Trophoblast cell (in vitro differentiated cells and primary cell): Measurements from ENCODE around the gene FBXO9.

Source experiments
- DNase-seq, 2 donors: peaks; one replicate each; pipeline ENCODE4 v3.0.0-alpha.2; 2016
- H2AFZ ChIP-seq: 2 replicates; pipeline ENCODE4 v1.6.1; 2013; ENCODE audit warnings: low read length, moderate library complexity, mild to moderate bottlenecking; ENCODE audit not compliant: insufficient read depth, poor library complexity
- H2AK5ac ChIP-seq: 2 replicates; pipeline ENCODE4 v1.6.1; 2013; ENCODE audit warnings: mild to moderate bottlenecking, low read length
- H2BK120ac ChIP-seq: 2 replicates; pipeline ENCODE4 v1.6.1; 2013; ENCODE audit warnings: low read length, mild to moderate bottlenecking, moderate library complexity; ENCODE audit not compliant: insufficient read depth, poor library complexity
- H2BK12ac ChIP-seq: 2 replicates; pipeline ENCODE4 v1.6.1; 2013; ENCODE audit warnings: mild to moderate bottlenecking, low read length, moderate library complexity
- H2BK5ac ChIP-seq: 2 replicates; pipeline ENCODE4 v1.6.1; 2013; ENCODE audit warnings: low read length, low read depth, moderate library complexity, mild to moderate bottlenecking; ENCODE audit not compliant: poor library complexity
- H3K14ac ChIP-seq: 2 replicates; pipeline ENCODE4 v1.6.1; 2013; ENCODE audit warnings: mild to moderate bottlenecking, low read length
- H3K18ac ChIP-seq: 2 replicates; pipeline ENCODE4 v1.6.1; 2013; ENCODE audit warnings: mild to moderate bottlenecking, low read length
- H3K23ac ChIP-seq: 2 replicates; pipeline ENCODE4 v1.6.1; 2013; ENCODE audit warnings: low read length
- H3K27ac ChIP-seq: 2 replicates; pipeline ENCODE4 v1.5.1; 2013; ENCODE audit warnings: low read depth, mild to moderate bottlenecking, inconsistent platforms, low read length, moderate library complexity
- H3K27me3 ChIP-seq: 2 replicates; pipeline ENCODE4 v1.6.1; 2013; ENCODE audit warnings: inconsistent platforms, mild to moderate bottlenecking, low read length, moderate library complexity; ENCODE audit not compliant: insufficient read depth
- H3K36me3 ChIP-seq, 2 experiments: 1 replicate in 1 of 2; 2 replicates in 1 of 2; pipeline ENCODE4 v1.6.1; 2013; ENCODE audit warnings: low read length in 2 of 2, mild to moderate bottlenecking in 2 of 2, moderate library complexity in 1 of 2; ENCODE audit not compliant: insufficient read depth in 2 of 2, control insufficient read depth in 1 of 2
- H3K4ac ChIP-seq: 2 replicates; pipeline ENCODE4 v1.6.1; 2013; ENCODE audit warnings: low read depth, mild to moderate bottlenecking, low read length, moderate library complexity
- H3K4me1 ChIP-seq, 2 experiments: 1 replicate in 1 of 2; 2 replicates in 1 of 2; pipeline ENCODE4 v1.6.1; 2013; ENCODE audit warnings: low read length in 2 of 2, mild to moderate bottlenecking in 2 of 2, moderate library complexity in 1 of 2; ENCODE audit not compliant: insufficient read depth in 2 of 2, control insufficient read depth in 1 of 2
- H3K4me2 ChIP-seq: 2 replicates; pipeline ENCODE4 v1.6.1; 2013; ENCODE audit warnings: inconsistent platforms, mild to moderate bottlenecking, low read length, moderate library complexity
- H3K4me3 ChIP-seq: 2 replicates; pipeline ENCODE4 v1.5.1; 2013; ENCODE audit warnings: mild to moderate bottlenecking, low read depth, low read length, inconsistent platforms
- H3K79me1 ChIP-seq: one replicate; pipeline ENCODE4 v1.6.1; 2013; ENCODE audit warnings: low read length
- H3K79me2 ChIP-seq: 2 replicates; pipeline ENCODE4 v1.6.1; 2013; ENCODE audit warnings: low read length, mild to moderate bottlenecking; ENCODE audit not compliant: control insufficient read depth, insufficient read depth, poor library complexity
- H3K9ac ChIP-seq: 2 replicates; pipeline ENCODE4 v1.6.1; 2013; ENCODE audit warnings: mild to moderate bottlenecking, low read length
- H3K9me3 ChIP-seq: 2 replicates; pipeline ENCODE4 v1.6.1; 2013; ENCODE audit warnings: low read depth, mild to moderate bottlenecking, control low read depth, inconsistent platforms, low read length; ENCODE audit not compliant: insufficient read depth
- H4K12ac ChIP-seq: 2 replicates; pipeline ENCODE4 v1.6.1; 2013; ENCODE audit warnings: low read depth, mild to moderate bottlenecking, low read length, moderate library complexity
- H4K8ac ChIP-seq: 2 replicates; pipeline ENCODE4 v1.6.1; 2013; ENCODE audit warnings: low read depth, mild to moderate bottlenecking, low read length, moderate library complexity
- H4K91ac ChIP-seq: one replicate; pipeline ENCODE4 v1.6.1; 2013; ENCODE audit warnings: low read depth, mild to moderate bottlenecking, low read length, moderate library complexity
- WGBS: extraction: QIAGEN DNeasy Blood & Tissue Kit; methylation state at CpG from one replicate; pipeline ENCODE4 v1.1.7; 2013; ENCODE audit warnings: missing lambda C conversion rate; ENCODE audit not compliant: insufficient read length, insufficient coverage; ENCODE audit errors: extremely low coverage; 5-methylcytosine and 5-hydroxymethylcytosine counted together

The FBXO9 gene

DNA sequence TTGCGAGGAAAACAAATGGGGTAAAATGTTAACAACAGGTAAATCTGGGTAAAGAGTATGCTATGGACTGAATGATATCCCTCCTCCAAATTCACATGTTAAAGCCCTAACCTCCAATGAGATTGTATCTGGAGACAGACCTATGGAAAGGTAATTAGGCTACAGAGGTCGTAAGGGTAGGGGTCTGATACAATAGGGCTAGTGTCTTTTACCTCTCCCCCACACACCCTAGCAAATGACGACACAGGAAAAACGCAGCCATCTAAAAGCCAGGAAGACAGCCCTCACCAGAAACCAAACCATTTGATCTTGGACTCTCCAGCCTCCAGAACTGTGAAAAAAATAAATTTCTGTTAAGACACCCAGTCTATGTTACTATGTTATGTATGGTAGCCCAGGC, 20.6 kb upstream of the FBXO9 start:
- no peak for DNase-seq
- Histone ChIP-seq H3K4me1 (peaks cover 8% of the 10 kb centered on the region in 2 experiments), H3K79me2 (no peaks in the 10 kb centered on the region), H4K8ac (no peak overlapping the region), H3K27ac (no peak overlapping the region), H3K9me3 (peaks cover 2% of the 10 kb centered on the region), H4K12ac (no peak overlapping the region), H4K91ac (no peak overlapping the region), H3K4me3 (no peak overlapping the region), H3K14ac (no peak overlapping the region), H3K4ac (no peak overlapping the region), H2BK5ac (no peak overlapping the region), H2AK5ac (no peak overlapping the region), H2BK12ac (no peak overlapping the region), H3K79me1 (no peaks in the 10 kb centered on the region), H3K18ac (no peak overlapping the region), H3K9ac (no peak overlapping the region), H3K27me3 (no peaks in the 10 kb centered on the region), H3K4me2 (no peak overlapping the region), H2AFZ (no peak overlapping the region), H3K36me3 (peaks cover 6 to 16% of the 10 kb centered on the region in 2 experiments), H3K23ac (no peak overlapping the region), H2BK120ac (no peak overlapping the region)
- WGBS, result no CpG with 5 or more reads among the region's 4 CpGs

DNA sequence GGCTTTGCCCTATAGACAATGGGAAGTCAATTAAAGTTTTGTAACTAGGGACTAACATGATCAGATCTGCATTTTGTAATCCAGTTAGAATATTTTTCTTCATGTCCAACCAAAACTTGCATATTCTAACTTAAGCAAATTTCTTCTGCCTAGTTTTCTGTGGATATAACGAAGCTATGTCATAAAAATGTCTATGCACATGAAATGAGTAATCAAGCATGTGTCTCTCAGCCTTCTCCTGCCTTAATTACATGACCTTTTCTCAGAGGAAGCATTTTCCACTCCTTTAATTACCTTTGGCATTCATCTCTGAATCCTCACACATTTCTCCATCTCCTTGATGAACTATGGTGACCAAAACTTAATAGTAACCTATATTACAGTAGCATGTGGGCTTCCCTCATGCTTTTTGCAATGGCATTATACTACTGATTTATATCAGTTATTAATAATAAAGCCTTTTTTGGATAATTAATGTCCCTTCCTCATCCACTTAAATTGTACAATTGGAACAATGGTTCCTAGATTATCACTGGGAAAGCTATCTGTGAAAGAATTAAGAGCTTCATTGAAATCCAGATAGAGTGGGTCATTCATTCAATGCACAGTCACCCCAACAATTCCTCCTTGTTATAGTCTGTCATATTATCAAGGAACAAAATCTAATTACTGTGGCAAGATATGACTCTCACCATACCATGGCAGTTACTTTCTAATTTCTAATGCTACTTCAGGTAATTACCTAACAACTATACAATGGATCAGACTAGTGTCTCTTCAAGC, 19.1 kb upstream of the FBXO9 start:
- no CpG with 5 or more reads among the region's 1 CpG for WGBS
- Histone ChIP-seq H3K4me3 (no peak overlapping the region), H3K9ac (no peak overlapping the region)

DNA sequence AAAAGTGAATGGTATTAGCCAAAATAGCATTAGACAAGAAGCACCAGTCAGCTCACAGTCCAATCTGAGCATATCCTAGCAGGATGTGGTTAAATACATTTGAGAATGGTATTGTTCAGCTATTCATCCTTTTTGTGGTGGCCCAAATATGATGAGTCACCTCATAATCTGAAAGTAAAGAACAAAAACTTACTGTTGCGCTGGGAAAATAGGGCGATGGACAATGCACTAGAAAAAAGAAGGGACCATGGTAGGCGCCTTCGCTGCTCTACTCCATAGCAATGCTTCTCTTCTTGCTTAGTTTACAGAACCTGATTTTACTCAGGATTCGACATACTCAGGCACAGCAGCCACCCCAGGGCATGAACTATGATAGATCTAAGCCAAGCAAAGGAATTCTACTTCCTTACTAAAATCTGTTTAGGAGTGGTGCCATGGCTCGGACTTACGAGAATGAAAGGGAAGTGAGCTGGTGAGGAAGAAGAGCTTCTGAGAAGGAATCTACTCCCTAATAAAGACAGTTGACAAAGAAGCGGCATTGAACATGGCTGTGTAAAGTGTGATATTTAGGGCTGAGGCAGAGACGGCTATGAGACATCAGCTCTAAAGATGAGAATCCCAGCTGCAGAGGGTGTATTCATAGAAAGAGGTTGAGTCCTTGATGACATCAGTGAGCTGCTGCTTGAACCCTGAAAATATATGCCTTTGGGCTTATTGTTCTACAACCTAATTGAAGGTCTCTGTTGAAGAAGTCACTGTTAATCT, 16.6 kb upstream of the FBXO9 start:
- no peak overlapping the region for H3K4me2 ChIP-seq
- H3K36me3 ChIP-seq, result no peaks in the 10 kb centered on the region
- no peak for DNase-seq
- no peak overlapping the region for H4K12ac ChIP-seq
- no peak overlapping the region for H3K4me3 ChIP-seq
- no CpG with 5 or more reads among the region's 9 CpGs for WGBS
- no peak overlapping the region for H2AFZ ChIP-seq
- no peak overlapping the region for H2BK5ac ChIP-seq
- no peak overlapping the region for H4K91ac ChIP-seq
- no peaks in the 10 kb centered on the region for H3K9me3 ChIP-seq
- no peak overlapping the region for H3K4ac ChIP-seq
- H2BK12ac ChIP-seq, result no peak overlapping the region
- H3K9ac ChIP-seq, result no peak overlapping the region
- H3K4me1 ChIP-seq, result peaks cover 5 to 6% of the 10 kb centered on the region in 2 experiments
- no peak overlapping the region for H3K14ac ChIP-seq
- H4K8ac ChIP-seq, result no peak overlapping the region
- H3K79me2 ChIP-seq, result no peaks in the 10 kb centered on the region
- H3K27ac ChIP-seq, result no peak overlapping the region
- no peaks in the 10 kb centered on the region for H3K27me3 ChIP-seq
- H2BK120ac ChIP-seq, result no peak overlapping the region
- no peak overlapping the region for H3K18ac ChIP-seq
- no peaks in the 10 kb centered on the region for H3K79me1 ChIP-seq
- H2AK5ac ChIP-seq, result no peak overlapping the region
- no peak overlapping the region for H3K23ac ChIP-seq

More for the DNA sequence above, 19.1 kb upstream of the FBXO9 start:
- Histone ChIP-seq H3K18ac (no peak overlapping the region), H3K27ac (no peak overlapping the region), H4K91ac (no peak overlapping the region), H3K4me1 (peaks cover 8% of the 10 kb centered on the region in 2 experiments), H2AK5ac (no peak overlapping the region), H2BK120ac (no peak overlapping the region), H3K79me1 (no peaks in the 10 kb centered on the region), H3K79me2 (no peaks in the 10 kb centered on the region), H3K27me3 (no peaks in the 10 kb centered on the region), H4K12ac (no peak overlapping the region), H3K4ac (no peak overlapping the region), H3K4me2 (no peak overlapping the region), H3K36me3 (peaks cover 1 to 4% of the 10 kb centered on the region in 2 experiments), H3K23ac (no peak overlapping the region), H4K8ac (no peak overlapping the region), H2BK12ac (no peak overlapping the region), H3K9me3 (peaks cover 2% of the 10 kb centered on the region), H2AFZ (no peak overlapping the region), H3K14ac (no peak overlapping the region), H2BK5ac (no peak overlapping the region)
- DNase-seq, result no peak

- DNase-seq, result no peak
- no peak overlapping the region for H3K4me3 ChIP-seq
- no peak overlapping the region for H4K12ac ChIP-seq
- peaks cover 0 to 3% of the 10 kb centered on the region in 2 experiments for H3K4me1 ChIP-seq
- no peak overlapping the region for H3K9ac ChIP-seq
- no peak overlapping the region for H3K4ac ChIP-seq
- no peak overlapping the region for H3K27ac ChIP-seq
- H3K27me3 ChIP-seq, result no peaks in the 10 kb centered on the region
- no peaks in the 10 kb centered on the region for H3K79me2 ChIP-seq
- WGBS, result no CpG with 5 or more reads among the region's 1 CpG
- H3K79me1 ChIP-seq, result no peaks in the 10 kb centered on the region
- H3K23ac ChIP-seq, result no peak overlapping the region
- H3K36me3 ChIP-seq, result no peaks in the 10 kb centered on the region
- no peak overlapping the region for H3K18ac ChIP-seq
- no peak overlapping the region for H2AK5ac ChIP-seq
- no peak overlapping the region for H2BK12ac ChIP-seq
- no peak overlapping the region for H4K8ac ChIP-seq
- no peak overlapping the region for H2BK5ac ChIP-seq
- H2AFZ ChIP-seq, result no peak overlapping the region
- H4K91ac ChIP-seq, result no peak overlapping the region
- no peak overlapping the region for H2BK120ac ChIP-seq
- no peak overlapping the region for H3K14ac ChIP-seq
- H3K4me2 ChIP-seq, result no peak overlapping the region
- no peaks in the 10 kb centered on the region for H3K9me3 ChIP-seq
These were observed 15.8 kb upstream of the FBXO9 start for GRCh38 chr6:53049415-53049814.
